Measurements from ENCODE around the gene CHRNA5.
"Not testable (repeated sequence)": the region's sequence is repeated elsewhere in the genome, so short reads cannot be mapped to it uniquely, and the experiment has no call there.

CHRNA5 gene

DNA sequence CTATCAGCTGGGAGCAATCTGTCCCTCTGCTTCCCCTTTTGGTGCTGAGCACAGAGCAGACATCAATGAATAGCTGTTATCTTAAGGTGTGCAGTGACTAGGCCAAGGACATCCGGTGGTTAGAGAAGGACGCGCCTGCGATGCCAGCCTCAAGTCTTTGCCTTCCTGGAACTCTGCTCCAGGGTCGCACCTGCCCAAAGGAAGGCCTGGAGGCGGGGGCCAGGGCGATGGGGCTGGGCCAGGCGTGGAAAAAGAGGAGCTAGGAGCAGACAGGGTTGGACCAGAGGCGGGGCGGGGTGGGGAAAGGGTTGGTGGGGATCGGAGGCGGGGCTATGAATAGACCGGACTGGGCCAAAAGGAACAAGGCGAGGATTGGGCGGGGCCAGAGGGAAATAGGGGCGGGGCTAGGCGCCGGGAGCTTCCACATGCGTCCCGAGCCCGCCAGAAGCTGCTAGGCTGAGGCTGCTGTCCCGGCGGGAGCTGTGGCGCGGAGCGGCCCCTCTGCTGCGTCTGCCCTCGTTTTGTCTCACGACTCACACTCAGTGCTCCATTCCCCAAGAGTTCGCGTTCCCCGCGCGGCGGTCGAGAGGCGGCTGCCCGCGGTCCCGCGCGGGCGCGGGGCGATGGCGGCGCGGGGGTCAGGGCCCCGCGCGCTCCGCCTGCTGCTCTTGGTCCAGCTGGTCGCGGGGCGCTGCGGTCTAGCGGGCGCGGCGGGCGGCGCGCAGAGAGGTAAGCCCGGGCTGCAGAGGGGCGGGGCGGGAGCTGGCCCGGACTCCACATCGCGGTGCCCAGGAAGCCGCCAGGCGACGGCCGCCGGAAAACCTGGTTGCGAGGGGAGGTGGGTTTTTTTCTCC is at the start of gene CHRNA5:
CHRNA5 (plus strand) TSS at position 424 of the 854 bp plus-strand sequence; CDS start at position 624, 200 bp downstream.
- no peaks in the 10 kb centered on the region for H3K9me3 ChIP-seq
- H3K36me3 ChIP-seq: no peaks in the 10 kb centered on the region
- no peak within 1 kb of the TSS for H3K27ac ChIP-seq
- DNase-seq: peak; percentile 83 to 90
- peaks cover 0 to 17% of the 10 kb centered on the region in 2 donors for H3K27me3 ChIP-seq
- H3K4me1 ChIP-seq: peaks cover 0 to 19% (median 9%) of the 10 kb centered on the region in 4 donors
- peak within 1 kb of the TSS; percentile 52 to 65 for H3K4me3 ChIP-seq
- TF ChIP-seq, protein P1, sequence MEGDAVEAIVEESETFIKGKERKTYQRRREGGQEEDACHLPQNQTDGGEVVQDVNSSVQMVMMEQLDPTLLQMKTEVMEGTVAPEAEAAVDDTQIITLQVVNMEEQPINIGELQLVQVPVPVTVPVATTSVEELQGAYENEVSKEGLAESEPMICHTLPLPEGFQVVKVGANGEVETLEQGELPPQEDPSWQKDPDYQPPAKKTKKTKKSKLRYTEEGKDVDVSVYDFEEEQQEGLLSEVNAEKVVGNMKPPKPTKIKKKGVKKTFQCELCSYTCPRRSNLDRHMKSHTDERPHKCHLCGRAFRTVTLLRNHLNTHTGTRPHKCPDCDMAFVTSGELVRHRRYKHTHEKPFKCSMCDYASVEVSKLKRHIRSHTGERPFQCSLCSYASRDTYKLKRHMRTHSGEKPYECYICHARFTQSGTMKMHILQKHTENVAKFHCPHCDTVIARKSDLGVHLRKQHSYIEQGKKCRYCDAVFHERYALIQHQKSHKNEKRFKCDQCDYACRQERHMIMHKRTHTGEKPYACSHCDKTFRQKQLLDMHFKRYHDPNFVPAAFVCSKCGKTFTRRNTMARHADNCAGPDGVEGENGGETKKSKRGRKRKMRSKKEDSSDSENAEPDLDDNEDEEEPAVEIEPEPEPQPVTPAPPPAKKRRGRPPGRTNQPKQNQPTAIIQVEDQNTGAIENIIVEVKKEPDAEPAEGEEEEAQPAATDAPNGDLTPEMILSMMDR (IDR thresholded peaks at IDR 0.05): no peak
- intact Hi-C loops (cut with DNase I; ENCODE audit: low total_unique reads): no loop called here

DNA sequence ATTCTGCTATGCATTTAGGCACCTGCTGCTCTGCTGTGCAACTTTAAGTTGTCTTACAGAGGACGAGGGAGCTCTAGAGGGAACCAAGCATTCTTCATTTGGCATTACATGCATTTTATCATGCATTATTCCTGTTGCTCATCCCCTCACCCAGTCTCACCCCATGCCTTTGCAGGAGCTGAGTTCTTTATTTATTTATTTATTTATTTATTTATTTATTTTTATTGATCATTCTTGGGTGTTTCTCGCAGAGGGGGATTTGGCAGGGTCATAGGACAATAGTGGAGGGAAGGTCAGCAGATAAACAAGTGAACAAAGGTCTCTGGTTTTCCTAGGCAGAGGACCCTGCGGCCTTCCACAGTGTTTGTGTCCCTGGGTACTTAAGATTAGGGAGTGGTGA is 45.3 kb upstream of the CHRNA5 start:
- intact Hi-C loops (cut with DNase I; ENCODE audit: low total_unique reads): not testable (repeated sequence)

DNA sequence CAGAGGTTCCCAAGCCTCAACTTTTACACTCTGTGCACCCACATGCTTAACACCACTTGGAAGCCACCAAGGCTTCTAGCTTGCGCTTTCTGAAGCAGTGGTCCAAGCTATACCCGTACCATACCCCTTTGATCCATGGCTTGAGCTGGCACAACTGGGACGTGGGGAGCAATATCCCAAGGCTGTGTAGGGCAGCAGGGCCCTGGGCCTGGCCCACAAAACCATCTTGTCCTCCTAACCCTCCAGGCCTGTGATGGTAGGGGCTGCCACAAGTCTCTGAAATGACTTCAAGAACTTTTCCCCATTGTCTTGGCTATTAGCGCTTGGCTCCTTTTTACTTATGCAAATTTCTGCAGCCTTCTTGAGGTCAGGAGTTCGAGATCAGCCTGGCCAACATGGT is 41.1 kb upstream of the CHRNA5 start:
- TF ChIP-seq, protein P1 (IDR thresholded peaks at IDR 0.05): no peak
- Histone ChIP-seq H3K27me3 (no peaks in the 10 kb centered on the region), H3K36me3 (peaks cover 0 to 20% (median 0%) of the 10 kb centered on the region in 3 donors), H3K4me1 (no peaks in the 10 kb centered on the region), H3K9me3 (no peaks in the 10 kb centered on the region), H3K27ac (no peak overlapping the region), H3K4me3 (no peak overlapping the region)
- intact Hi-C loops (cut with DNase I; ENCODE audit: low total_unique reads): no loop called here
- no peak for DNase-seq

More for the DNA sequence above, 45.3 kb upstream of the CHRNA5 start:
- H3K36me3 ChIP-seq: peaks cover 0 to 39% (median 4%) of the 10 kb centered on the region in 3 donors
- not testable (repeated sequence) for H3K27me3 ChIP-seq, H3K4me1 ChIP-seq, H3K9me3 ChIP-seq, DNase-seq, H3K4me3 ChIP-seq, H3K27ac ChIP-seq

DNA sequence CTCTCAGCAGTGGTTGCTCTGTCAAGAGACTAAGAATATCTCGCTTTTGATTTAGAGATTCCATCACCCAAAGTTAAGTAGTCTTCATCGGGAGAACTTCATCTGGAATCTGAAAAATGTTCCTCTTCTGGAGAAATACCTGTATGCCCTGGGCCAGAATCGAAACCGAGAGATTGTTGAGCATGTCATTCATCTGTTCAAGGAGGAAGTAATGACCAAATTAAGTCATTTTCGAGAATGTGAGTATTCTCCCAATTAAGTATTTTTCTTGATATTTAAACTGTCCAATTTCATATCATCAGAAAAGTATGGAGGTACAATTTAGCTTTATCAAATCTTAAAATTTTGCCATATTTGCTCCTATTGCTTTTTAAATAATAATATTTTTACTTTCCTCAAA is 38.0 kb upstream of the CHRNA5 start:
- H3K9me3 ChIP-seq: no peaks in the 10 kb centered on the region
- TF ChIP-seq, protein P1 (IDR thresholded peaks at IDR 0.05): no peak
- DNase-seq: no peak
- H3K36me3 ChIP-seq: peaks cover 0 to 10% (median 0%) of the 10 kb centered on the region in 3 donors
- no peaks in the 10 kb centered on the region for H3K4me1 ChIP-seq
- H3K27ac ChIP-seq: no peak overlapping the region
- intact Hi-C loops (cut with DNase I; ENCODE audit: low total_unique reads): no loop called here
- no peaks in the 10 kb centered on the region for H3K27me3 ChIP-seq
- H3K4me3 ChIP-seq: no peak overlapping the region

DNA sequence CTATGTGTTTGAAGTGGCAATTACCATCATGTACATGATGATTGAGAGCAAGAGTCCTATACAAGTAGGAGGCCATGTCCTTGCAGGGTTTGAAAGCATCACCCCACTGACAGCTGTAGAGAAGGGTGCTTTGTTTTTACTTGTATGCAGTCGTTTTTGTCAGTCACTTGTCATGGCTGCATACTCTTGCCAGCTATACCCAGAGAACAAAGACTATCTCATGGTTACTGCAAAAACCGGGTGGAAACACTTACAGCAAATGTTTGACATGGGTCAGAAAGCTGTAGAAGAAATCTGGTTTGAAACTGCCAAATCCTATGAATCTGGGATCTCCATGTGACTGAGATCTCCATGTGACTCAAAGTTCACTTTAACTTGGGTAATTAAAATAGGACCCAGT is 32.0 kb upstream of the CHRNA5 start:
- intact Hi-C loops (cut with DNase I; ENCODE audit: low total_unique reads): no loop called here
- no peaks in the 10 kb centered on the region for H3K27me3 ChIP-seq
- TF ChIP-seq, protein P1 (IDR thresholded peaks at IDR 0.05): no peak
- H3K36me3 ChIP-seq: peaks cover 0 to 2% (median 0%) of the 10 kb centered on the region in 3 donors
- no peaks in the 10 kb centered on the region for H3K4me1 ChIP-seq
- no peak overlapping the region for H3K4me3 ChIP-seq
- no peak for DNase-seq
- no peaks in the 10 kb centered on the region for H3K9me3 ChIP-seq
- no peak overlapping the region for H3K27ac ChIP-seq

DNA sequence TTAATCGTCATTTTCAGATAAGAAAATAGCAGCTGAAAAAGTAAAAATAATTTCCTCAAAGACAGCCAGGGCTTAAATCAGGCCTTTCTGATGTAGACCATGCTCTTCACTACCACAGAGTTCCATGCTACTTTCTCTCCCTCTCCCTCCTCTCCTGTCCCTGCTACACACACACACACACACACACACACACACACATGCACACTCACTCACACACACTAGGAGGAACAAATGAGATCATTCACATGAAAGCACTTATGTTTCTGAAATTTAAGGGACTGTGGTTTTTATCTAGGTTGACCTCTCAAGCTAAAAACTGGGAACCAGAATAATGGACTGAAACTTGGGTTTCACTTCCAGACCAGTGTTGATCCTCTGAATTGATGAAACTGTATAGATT is 29.2 kb upstream of the CHRNA5 start:
- no peak overlapping the region for H3K27ac ChIP-seq
- H3K9me3 ChIP-seq: no peaks in the 10 kb centered on the region
- DNase-seq: no peak
- no peaks in the 10 kb centered on the region for H3K27me3 ChIP-seq
- H3K4me3 ChIP-seq: no peak overlapping the region
- peaks cover 0 to 7% (median 2%) of the 10 kb centered on the region in 4 donors for H3K4me1 ChIP-seq
- intact Hi-C loops (cut with DNase I; ENCODE audit: low total_unique reads): no loop called here
- TF ChIP-seq, protein P1 (IDR thresholded peaks at IDR 0.05): no peak
- H3K36me3 ChIP-seq: no peaks in the 10 kb centered on the region
